ENCODE measurements around the gene SH2D3C.
A peak's percentile ranks its signal among the peaks of the same experiment; 100 is the strongest.

The SH2D3C gene

DNA sequence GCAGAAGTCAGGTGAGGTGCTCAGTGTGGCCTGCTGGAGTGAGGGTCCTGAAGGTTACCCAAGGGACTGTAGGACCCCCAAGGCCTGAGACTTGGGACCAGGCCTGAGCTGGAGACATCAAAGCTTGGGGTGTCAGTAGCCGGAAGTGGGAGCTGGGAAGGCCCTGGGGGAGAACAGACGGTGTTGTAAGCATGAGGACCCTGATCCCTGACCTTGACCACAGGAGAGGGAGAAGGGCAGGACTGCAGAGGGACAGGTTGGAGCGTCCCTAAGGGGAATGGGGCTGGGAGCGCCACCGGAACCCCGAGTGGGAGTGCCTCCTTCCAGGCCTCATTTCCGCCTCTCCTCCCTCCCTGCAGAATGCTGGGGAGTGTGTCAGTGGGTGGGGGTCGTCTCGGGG lies 62.1 kb downstream of the SH2D3C start:
- DNase-seq = no peak

DNA sequence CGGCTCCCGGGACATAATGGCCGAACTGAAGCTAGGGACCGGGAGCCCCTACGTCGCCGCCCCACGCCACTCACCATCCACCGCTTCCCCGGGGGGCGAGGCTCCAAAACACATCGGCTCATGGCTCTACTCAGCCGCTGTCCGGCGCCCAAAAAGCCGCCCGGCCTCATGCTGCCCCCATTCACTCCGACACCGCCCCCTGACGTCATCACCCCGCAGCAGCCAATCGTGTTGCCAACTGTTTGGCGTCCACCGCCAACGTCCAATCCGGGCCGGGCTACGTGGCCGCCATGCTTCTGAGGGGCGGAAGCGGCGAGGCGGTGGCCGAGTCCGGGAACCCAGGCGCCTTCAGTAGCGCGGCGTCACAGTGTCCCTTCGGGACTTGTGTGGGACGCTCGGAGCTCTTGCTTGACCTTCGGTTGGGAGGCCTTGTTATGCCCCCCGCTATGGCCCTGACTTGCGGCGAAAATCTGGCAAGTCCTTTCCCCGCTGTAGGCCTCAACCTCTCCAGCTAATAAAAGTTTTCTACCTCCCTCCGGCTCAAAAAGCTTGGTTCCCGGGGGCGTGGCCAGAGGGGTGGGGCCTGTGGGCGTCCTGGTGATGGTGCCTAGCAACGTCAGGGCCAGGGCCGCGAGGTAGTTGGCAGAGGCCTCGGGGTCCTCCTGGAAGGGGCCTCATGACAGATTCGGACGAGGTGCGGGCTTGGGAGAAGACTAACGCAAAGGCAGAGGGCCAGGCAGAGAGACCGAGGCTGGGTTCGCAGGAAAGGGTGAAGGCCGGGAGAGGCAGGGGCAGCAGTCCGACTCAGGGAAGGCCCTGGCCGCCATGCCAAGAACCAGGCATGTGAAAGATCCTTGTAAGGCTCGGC lies 62.8 kb downstream of the SH2D3C start, which contains the start of the genes PTRH1 and TTC16:
PTRH1 (minus strand) TSS at position 194 of the 868 bp plus-strand sequence; CDS start at position 170, 24 bp downstream.
TTC16 (plus strand) TSS at position 610 of the 868 bp plus-strand sequence; CDS start at position 677, 67 bp downstream.
- peak; percentile 94 for DNase-seq

GRCh38 chr9:127714951-127715469 lies 63.5 kb downstream of the SH2D3C start:
- DNase-seq = no peak

DNA sequence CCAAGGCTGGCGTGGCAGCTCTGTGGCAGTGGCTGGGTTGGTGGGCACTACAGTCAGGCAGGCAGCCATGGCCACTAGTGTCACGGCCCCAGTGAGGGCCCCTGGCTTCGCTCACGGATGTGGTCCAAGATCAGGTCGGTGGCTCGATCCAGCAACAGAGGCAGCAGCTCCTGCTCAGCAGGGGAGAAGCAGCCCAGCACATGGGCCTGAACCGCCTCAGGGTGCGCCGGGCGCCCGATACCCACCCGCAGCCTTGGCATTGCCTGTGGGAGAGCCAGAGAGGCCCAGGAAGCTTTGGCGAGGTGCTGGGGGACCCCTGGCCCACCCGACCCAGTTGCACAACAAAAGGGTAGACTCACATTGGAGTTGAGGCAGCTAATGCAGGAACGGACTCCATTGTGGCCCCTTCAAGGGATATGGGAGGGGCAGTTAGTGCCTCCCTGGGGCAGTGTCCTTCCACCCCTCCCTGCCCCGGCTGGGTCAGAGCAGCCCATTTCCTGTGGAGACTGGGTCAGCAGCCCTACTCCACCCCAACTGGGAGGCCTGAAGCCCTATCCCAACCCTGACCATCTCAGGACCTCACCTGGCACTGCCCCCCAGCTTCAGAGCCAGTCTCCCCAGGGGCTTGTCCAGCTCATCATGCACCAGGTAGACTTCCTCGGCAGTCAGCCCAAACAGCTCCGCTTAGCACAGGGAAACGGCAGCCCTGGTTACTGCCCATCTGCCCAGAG lies 64.3 kb downstream of the SH2D3C start:
- DNase-seq = no peak

- no peak for DNase-seq
These were observed 65.6 kb downstream of the SH2D3C start for GRCh38 chr9:127712867-127713266.

- DNase-seq = no peak
These were observed 66.1 kb downstream of the SH2D3C start for GRCh38 chr9:127712371-127712770.

DNA sequence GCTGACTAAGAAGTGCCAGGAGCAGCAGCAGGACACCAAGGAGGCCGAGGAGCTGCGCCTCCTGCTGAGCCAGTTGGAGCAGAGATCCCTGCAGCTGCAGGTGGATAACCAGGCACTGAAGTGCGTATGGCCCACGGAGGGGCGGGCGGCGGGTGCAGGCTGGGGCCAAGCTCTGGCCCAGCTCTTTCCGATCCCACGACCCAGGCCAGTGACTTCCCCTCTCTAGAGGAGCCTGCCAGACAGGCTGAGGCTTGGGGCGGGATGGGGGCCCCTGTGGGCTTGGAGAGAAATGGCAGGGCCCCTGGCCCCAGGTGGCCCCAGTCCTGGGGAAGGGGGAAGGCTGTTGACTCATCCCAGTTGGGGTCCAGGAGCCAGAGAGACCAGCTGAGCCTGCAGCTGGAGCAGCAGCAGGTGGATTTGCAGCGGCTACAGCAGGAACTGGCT lies 66.6 kb downstream of the SH2D3C start:
- no peak for DNase-seq

DNA sequence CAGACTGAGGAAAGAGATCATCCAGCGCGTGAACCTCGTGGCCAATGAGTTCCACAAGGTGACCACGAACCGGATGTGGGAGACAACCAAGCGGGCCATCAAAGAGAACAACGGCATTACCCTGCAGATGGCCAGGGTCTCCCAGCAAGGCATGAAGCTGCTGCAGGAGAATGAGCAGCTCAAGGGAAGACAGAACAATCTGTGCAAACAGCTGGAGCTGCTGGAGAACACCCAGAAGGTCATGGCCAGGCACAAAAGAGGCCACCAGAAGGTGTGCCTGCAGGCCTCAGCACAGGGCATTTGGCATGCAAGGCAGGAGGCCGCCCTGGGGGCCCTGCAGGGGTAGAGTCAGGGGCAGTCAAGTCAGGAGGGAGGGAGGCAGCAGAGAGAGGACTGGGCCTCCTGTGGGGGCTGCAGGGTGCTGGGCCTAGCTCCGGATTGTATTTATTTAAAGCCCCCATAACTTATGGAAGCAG lies 67.2 kb downstream of the SH2D3C start:
- peak; percentile 18 for DNase-seq

GRCh38 chr9:127710204-127710783 lies 68.2 kb downstream of the SH2D3C start:
- DNase-seq = no peak

- no peak for DNase-seq
These were observed 69.4 kb downstream of the SH2D3C start for GRCh38 chr9:127708952-127709587.

DNA sequence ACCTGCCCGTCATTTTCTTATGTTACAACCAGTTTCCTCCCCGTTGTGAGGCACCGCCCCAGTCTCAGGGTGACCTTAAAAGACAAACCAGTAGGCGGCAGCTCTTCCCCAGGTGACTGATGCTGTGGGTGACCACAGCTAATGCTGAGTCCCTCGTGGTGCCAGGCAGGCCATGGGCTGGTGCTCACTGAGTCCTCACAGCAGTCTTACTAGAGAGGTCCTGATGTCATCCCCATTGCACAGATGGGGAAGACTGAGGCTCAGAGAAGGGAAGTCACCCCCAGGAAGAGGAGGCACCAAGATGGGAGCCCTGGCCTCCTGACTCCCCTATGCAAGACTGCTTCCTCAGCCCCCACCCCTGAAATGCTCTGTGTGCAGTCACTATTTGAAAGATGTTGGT lies 70.7 kb downstream of the SH2D3C start:
- DNase-seq = no peak

- DNase-seq = no peak
These were observed 71.6 kb downstream of the SH2D3C start, which contains the start of gene CFAP157 for GRCh38 chr9:127706836-127707241. Gene CFAP157 (plus strand): TSS chr9:127706988. CDS start chr9:127707032, 44 bp downstream.

- no peak for DNase-seq
These were observed 72.7 kb downstream of the SH2D3C start for GRCh38 chr9:127705577-127706379.

DNA sequence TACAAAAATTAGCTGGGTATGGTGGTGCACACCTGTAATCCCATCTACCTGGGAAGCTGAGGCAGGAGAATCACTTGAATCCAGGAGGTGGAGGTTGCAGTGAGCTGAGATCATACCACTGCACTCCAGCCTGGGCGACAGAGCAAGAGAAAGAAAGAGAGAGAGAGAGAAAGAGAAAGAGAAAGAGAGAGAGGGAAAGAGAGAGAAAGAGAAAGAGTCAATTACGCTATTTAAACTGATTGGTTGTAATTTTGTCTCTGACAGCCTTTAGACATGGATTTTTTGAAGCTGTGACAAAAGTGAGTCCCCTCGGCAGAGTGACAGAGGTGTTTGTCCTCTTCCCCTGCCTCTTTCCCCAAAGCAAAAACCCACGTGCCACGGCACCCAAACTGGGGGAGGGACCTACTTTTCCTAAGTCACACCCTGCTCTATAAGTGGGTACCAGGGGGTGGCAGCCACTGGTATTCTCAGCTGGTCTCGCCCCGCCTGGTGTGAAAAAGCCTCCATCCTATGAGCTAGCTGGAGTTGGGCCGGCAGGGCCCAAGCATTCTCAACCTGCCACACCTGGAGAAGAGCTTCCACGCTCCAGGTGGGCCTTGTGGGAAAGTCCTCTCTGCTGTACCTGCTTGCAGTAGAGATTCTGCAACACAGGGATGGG lies 75.0 kb downstream of the SH2D3C start:
- no peak for DNase-seq

GRCh38 chr9:127700594-127701255 lies 77.7 kb downstream of the SH2D3C start:
- DNase-seq = no peak

- DNase-seq = no peak
These were observed 78.3 kb downstream of the SH2D3C start for GRCh38 chr9:127700140-127700539.

- DNase-seq = no peak
These were observed 79.3 kb downstream of the SH2D3C start for GRCh38 chr9:127698985-127699670.

GRCh38 chr9:127698386-127698785 lies 80.1 kb downstream of the SH2D3C start:
- DNase-seq = no peak

- DNase-seq = no peak
These were observed 80.9 kb downstream of the SH2D3C start for GRCh38 chr9:127697575-127697974.

Data from KG1 (cell line).